Measurements from ENCODE around the gene PKDCC.

- no peak for TF ChIP-seq POLR2A (IDR thresholded peaks at IDR 0.05)
- no peak for TF ChIP-seq CTCF (IDR thresholded peaks at IDR 0.05 in 4 of 5, conservative IDR thresholded peaks at IDR 0.05 in 1 of 5)
Measured at GRCh38 chr2:42073739-42074503, 26.1 kb downstream of the PKDCC start.
